Lower lobe of right lung (tissue), 2 donors: Measurements from ENCODE around the gene FLT3LG. TPM values are rescaled to one million over a fixed set of nuclear protein-coding genes. Genes with fewer than 3 reads are reported as not detected.
A peak's percentile ranks its signal among the peaks of the same experiment; 100 is the strongest.

Experiments
- ATAC-seq, 2 donors: fragments of 200-7000 bp; cut with Tn5 transposase; one replicate each; pipeline ENCODE4 v1.9.1; 2020 to 2022; ENCODE audit warnings: mild to moderate bottlenecking in 2 of 2, moderate library complexity in 2 of 2
- DNase-seq: peaks from one replicate; pipeline ENCODE4 v3.0.0-alpha.2; 2020
- H3K27ac ChIP-seq: fragments of 200-600 bp; one replicate; pipeline ENCODE4 v1.8.0; 2022
- H3K27me3 ChIP-seq: fragments of 200-600 bp; one replicate; pipeline ENCODE4 v1.8.0; 2022; ENCODE audit warnings: low read depth
- H3K36me3 ChIP-seq: fragments of 200-600 bp; one replicate; pipeline ENCODE4 v1.8.0; 2022; ENCODE audit warnings: mild to moderate bottlenecking
- H3K4me1 ChIP-seq: fragments of 200-600 bp; one replicate; pipeline ENCODE4 v1.8.0; 2022
- H3K4me3 ChIP-seq: fragments of 200-600 bp; one replicate; pipeline ENCODE4 v1.8.0; 2022; ENCODE audit warnings: mild to moderate bottlenecking
- H3K9me3 ChIP-seq: fragments of 200-600 bp; one replicate; pipeline ENCODE4 v1.8.0; 2022
- CTCF ChIP-seq: fragments of 200-600 bp; IDR thresholded peaks from one replicate; pipeline ENCODE4 v1.8.0; 2022; ENCODE audit warnings: antibody characterized with exemption, mild to moderate bottlenecking
- intact Hi-C: fragments of 100-400 bp; cut with DNase I; formaldehyde crosslinking; loops from one replicate; pipeline ENCODE4 v1.11.0; 2022
- total RNA-seq: library from RNA; stranded (reverse); fragmentation: NEBNext Ultra II Directional; extraction: Animal tissue kit (Norgen Biotek cat#: 25700); gene quantifications from one replicate; pipeline ENCODE4 v1.2.1, GENCODE V29; 2021
- donor health status: DM: no; HTN: yes; CAD: no; lungs with severe emphysema.

The FLT3LG gene
- total RNA-seq, 1 donor from 2014 or later = 12.8 TPM

GRCh38 chr19:49453013-49453756, 20.8 kb upstream of the FLT3LG start, which contains the start of gene ALDH16A1:
TSS of gene ALDH16A1 (plus strand) at chr19:49453225. CDS start at chr19:49453332, 107 bp downstream.
- DNase-seq (peak; percentile 99), ATAC-seq (peak; percentile 95)
- Histone ChIP-seq H3K9me3 (no peaks in the 10 kb centered on the region), H3K4me3 (peak within 1 kb of the TSS; percentile 71), H3K27me3 (no peaks in the 10 kb centered on the region), H3K36me3 (peaks cover 14% of the 10 kb centered on the region), H3K27ac (peak within 1 kb of the TSS; percentile 96), H3K4me1 (peaks cover 33% of the 10 kb centered on the region)
- TF ChIP-seq CTCF = no peak
- intact Hi-C loops = no loop called here

GRCh38 chr19:49453757-49454240, 20.2 kb upstream of the FLT3LG start:
- Histone ChIP-seq H3K27ac (peak overlapping the region; percentile 96), H3K36me3 (peaks cover 9% of the 10 kb centered on the region), H3K9me3 (no peaks in the 10 kb centered on the region), H3K27me3 (no peaks in the 10 kb centered on the region), H3K4me1 (peaks cover 37% of the 10 kb centered on the region), H3K4me3 (peak overlapping the region; percentile 67)
- intact Hi-C loops = no loop called here
- DNase-seq (no peak), ATAC-seq (no peak)
- no peak for TF ChIP-seq CTCF

- no peak overlapping the region for H3K4me3 ChIP-seq
- peaks cover 28% of the 10 kb centered on the region for H3K4me1 ChIP-seq
- H3K27ac ChIP-seq = peak overlapping the region; percentile 52
- ATAC-seq (no peak), DNase-seq (no peak)
- no peaks in the 10 kb centered on the region for H3K9me3 ChIP-seq
- intact Hi-C loops = no loop called here
- peaks cover 21% of the 10 kb centered on the region for H3K36me3 ChIP-seq
- no peaks in the 10 kb centered on the region for H3K27me3 ChIP-seq
- TF ChIP-seq CTCF = no peak
Measured at GRCh38 chr19:49455773-49456172, 18.2 kb upstream of the FLT3LG start.

- intact Hi-C loops = no loop called here
- no peaks in the 10 kb centered on the region for H3K27me3 ChIP-seq
- peaks cover 26% of the 10 kb centered on the region for H3K4me1 ChIP-seq
- peak overlapping the region; percentile 52 for H3K27ac ChIP-seq
- no peak for TF ChIP-seq CTCF
- H3K9me3 ChIP-seq = no peaks in the 10 kb centered on the region
- DNase-seq (no peak), ATAC-seq (no peak)
- H3K36me3 ChIP-seq = peaks cover 21% of the 10 kb centered on the region
- no peak overlapping the region for H3K4me3 ChIP-seq
Measured at GRCh38 chr19:49456326-49456725, 17.7 kb upstream of the FLT3LG start.

GRCh38 chr19:49458567-49458903, 15.5 kb upstream of the FLT3LG start:
- H3K4me1 ChIP-seq = peaks cover 22% of the 10 kb centered on the region
- intact Hi-C loops = no loop called here
- peak overlapping the region; percentile 71 for H3K27ac ChIP-seq
- DNase-seq (no peak), ATAC-seq (no peak)
- TF ChIP-seq CTCF = no peak
- no peak overlapping the region for H3K4me3 ChIP-seq
- no peaks in the 10 kb centered on the region for H3K9me3 ChIP-seq
- no peaks in the 10 kb centered on the region for H3K27me3 ChIP-seq
- peaks cover 33% of the 10 kb centered on the region for H3K36me3 ChIP-seq
